ENCODE results near the gene FYN.

Gene FYN

GRCh38 chr6:111711984-111712752 lies 161.1 kb downstream of the FYN start:
- DNase-seq (ENCODE audit: low spot score) (no peak), ATAC-seq (ENCODE audit: low read depth) (0 out of 3 replicates have a peak, but pooled peaks have one; percentile 26)
- no peak overlapping the region for H3K4me3 ChIP-seq (ENCODE audit: severe bottlenecking)
- H3K27me3 ChIP-seq (ENCODE audit: insufficient read depth, poor library complexity, severe bottlenecking): no peaks in the 10 kb centered on the region
- H3K27ac ChIP-seq (ENCODE audit: poor library complexity, severe bottlenecking): no peak overlapping the region
- H3K9me3 ChIP-seq (ENCODE audit: severe bottlenecking): no peaks in the 10 kb centered on the region
- H3K36me3 ChIP-seq (ENCODE audit: low read depth): no peaks in the 10 kb centered on the region
- TF ChIP-seq CTCF (IDR thresholded peaks at IDR 0.05; ENCODE audit: poor library complexity, severe bottlenecking): no peak
- H3K4me1 ChIP-seq (ENCODE audit: insufficient read depth, poor library complexity, severe bottlenecking): peaks cover 4% of the 10 kb centered on the region

- H3K27ac ChIP-seq (ENCODE audit: poor library complexity, severe bottlenecking): no peak overlapping the region
- H3K4me3 ChIP-seq (ENCODE audit: severe bottlenecking): no peak overlapping the region
- H3K27me3 ChIP-seq (ENCODE audit: insufficient read depth, poor library complexity, severe bottlenecking): no peaks in the 10 kb centered on the region
- no peaks in the 10 kb centered on the region for H3K36me3 ChIP-seq (ENCODE audit: low read depth)
- ATAC-seq (ENCODE audit: low read depth) (no peak), DNase-seq (ENCODE audit: low spot score) (no peak)
- no peaks in the 10 kb centered on the region for H3K9me3 ChIP-seq (ENCODE audit: severe bottlenecking)
- TF ChIP-seq CTCF (IDR thresholded peaks at IDR 0.05; ENCODE audit: poor library complexity, severe bottlenecking): no peak
- peaks cover 4% of the 10 kb centered on the region for H3K4me1 ChIP-seq (ENCODE audit: insufficient read depth, poor library complexity, severe bottlenecking)
Observed at GRCh38 chr6:111711476-111711875, 161.8 kb downstream of the FYN start.

- Histone ChIP-seq H3K27me3 (ENCODE audit: insufficient read depth, poor library complexity, severe bottlenecking) (no peaks in the 10 kb centered on the region), H3K4me3 (ENCODE audit: severe bottlenecking) (no peak overlapping the region), H3K4me1 (ENCODE audit: insufficient read depth, poor library complexity, severe bottlenecking) (peaks cover 4% of the 10 kb centered on the region), H3K9me3 (ENCODE audit: severe bottlenecking) (no peaks in the 10 kb centered on the region), H3K36me3 (ENCODE audit: low read depth) (no peaks in the 10 kb centered on the region), H3K27ac (ENCODE audit: poor library complexity, severe bottlenecking) (no peak overlapping the region)
- no peak for TF ChIP-seq CTCF (IDR thresholded peaks at IDR 0.05; ENCODE audit: poor library complexity, severe bottlenecking)
- DNase-seq (ENCODE audit: low spot score) (no peak), ATAC-seq (ENCODE audit: low read depth) (no peak)
Observed at GRCh38 chr6:111710911-111711310, 162.3 kb downstream of the FYN start.

- Histone ChIP-seq H3K4me3 (ENCODE audit: severe bottlenecking) (no peak overlapping the region), H3K27ac (ENCODE audit: poor library complexity, severe bottlenecking) (no peak overlapping the region), H3K9me3 (ENCODE audit: severe bottlenecking) (no peaks in the 10 kb centered on the region), H3K4me1 (ENCODE audit: insufficient read depth, poor library complexity, severe bottlenecking) (peaks cover 4% of the 10 kb centered on the region), H3K27me3 (ENCODE audit: insufficient read depth, poor library complexity, severe bottlenecking) (no peaks in the 10 kb centered on the region), H3K36me3 (ENCODE audit: low read depth) (no peaks in the 10 kb centered on the region)
- no peak for ATAC-seq (ENCODE audit: low read depth)
- DNase-seq (ENCODE audit: low spot score): no peak
- TF ChIP-seq CTCF (IDR thresholded peaks at IDR 0.05; ENCODE audit: poor library complexity, severe bottlenecking): no peak
Observed at GRCh38 chr6:111710439-111710838, 162.8 kb downstream of the FYN start.

Data from RWPE2 (cell line).